ENCODE measurements around the gene NFIX.

The NFIX gene

GRCh38 chr19:13120817-13121216 lies 125.5 kb downstream of the NFIX start:
- in situ Hi-C loops (cut with HindIII; ENCODE audit: low pct_unique_long_range_greater_than_20kb, low sequenced_read_pairs): no loop called here
- no peak for TF ChIP-seq JUND (IDR thresholded peaks at IDR 0.05; ENCODE audit: low read depth)
- no peak for DNase-seq (ENCODE audit: low read depth in 1 of 2, low spot score in 1 of 2)

DNA sequence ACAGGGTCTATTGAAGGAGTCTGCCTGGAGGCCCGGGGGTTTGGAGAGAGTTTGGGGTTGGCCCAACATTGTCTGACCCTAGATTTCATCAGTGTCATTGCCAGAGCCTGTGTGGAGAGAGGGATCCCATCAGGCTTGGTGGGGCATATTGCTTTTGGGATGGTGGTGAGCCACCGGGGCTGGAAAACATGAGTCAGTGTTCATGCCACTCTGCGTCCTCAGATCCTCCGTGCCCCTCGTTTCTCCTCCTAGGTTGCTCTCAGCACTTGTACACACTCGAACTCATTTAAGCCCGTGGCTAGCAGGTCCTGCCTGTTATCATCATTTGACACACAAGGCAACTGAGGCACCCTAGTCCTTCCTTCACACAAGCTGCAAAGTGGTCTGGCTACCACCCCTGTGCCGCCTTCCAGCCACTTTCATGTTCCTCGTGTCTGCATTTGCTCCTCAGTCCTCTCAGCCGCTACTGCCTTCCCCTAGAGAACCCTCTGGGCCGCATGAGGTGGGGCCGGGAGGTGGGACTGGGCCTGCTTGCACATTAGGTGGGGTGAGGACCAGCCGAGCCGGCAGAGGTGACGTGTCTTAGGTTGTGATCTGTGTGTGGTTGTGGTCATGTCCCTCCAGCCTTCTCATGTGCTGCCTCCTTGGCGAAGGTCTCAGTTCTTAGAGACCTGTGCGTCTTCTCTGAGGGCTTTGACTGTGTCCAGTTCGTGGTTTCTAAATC lies 126.4 kb downstream of the NFIX start:
- no peak for DNase-seq (ENCODE audit: low read depth in 1 of 2, low spot score in 1 of 2)
- no peak for TF ChIP-seq JUND (IDR thresholded peaks at IDR 0.05; ENCODE audit: low read depth)
- in situ Hi-C loops (cut with HindIII; ENCODE audit: low pct_unique_long_range_greater_than_20kb, low sequenced_read_pairs): no loop called here

- TF ChIP-seq JUND (IDR thresholded peaks at IDR 0.05; ENCODE audit: low read depth): no peak
- no peak for DNase-seq (ENCODE audit: low read depth in 1 of 2, low spot score in 1 of 2)
- in situ Hi-C loops (cut with HindIII; ENCODE audit: low pct_unique_long_range_greater_than_20kb, low sequenced_read_pairs): no loop called here
These were observed 127.1 kb downstream of the NFIX start for GRCh38 chr19:13122275-13122878.

DNA sequence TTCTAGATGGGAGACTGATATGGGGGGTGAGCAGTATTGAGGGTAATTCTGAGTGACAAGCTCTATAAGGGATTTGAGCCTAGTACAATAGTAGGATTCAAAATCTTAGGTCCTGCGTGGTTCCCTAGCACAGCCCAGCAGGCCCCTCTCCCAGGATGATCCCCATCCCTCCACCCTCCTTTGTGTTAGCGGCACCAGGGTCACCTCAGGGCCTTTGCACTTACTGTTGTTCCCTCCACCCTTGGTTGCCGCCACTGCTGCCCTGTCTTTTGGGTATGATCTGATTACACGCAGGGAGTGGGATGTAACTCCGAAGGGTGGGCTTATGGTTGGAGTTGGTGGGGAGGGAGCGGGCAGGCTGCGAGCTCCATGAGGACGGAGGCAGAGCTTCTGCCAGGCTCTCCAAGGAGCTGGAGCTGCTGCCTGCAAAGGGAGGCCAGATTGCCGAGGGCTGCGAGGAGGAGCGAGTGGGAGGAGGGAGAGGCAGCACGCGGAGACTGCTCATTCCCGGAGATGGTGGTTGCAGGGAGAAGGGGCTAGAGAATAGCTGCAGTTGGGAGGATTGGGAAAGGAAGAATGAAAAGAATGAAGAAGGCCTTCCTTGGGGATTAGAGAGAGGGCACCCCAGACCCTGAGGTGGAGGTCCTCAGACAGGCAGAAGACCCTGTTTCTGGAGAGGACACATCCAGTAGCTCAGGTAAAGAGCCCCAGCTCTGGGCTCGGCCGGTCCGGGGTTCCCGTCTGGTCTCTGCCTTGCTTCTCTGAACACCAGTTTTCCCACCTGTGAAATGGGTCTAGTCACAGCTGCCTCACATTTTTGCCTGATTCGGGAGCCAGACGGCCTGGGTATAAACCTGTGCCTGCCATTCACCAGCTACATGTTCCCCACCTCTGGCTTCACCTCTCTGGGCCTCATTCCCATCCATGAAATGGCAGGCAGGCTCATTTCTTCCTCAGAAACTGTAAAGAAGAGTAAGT lies 128.0 kb downstream of the NFIX start:
- in situ Hi-C loops (cut with HindIII; ENCODE audit: low pct_unique_long_range_greater_than_20kb, low sequenced_read_pairs): no loop called here
- TF ChIP-seq JUND (IDR thresholded peaks at IDR 0.05; ENCODE audit: low read depth): no peak
- no peak for DNase-seq (ENCODE audit: low read depth in 1 of 2, low spot score in 1 of 2)

- in situ Hi-C loops (cut with HindIII; ENCODE audit: low pct_unique_long_range_greater_than_20kb, low sequenced_read_pairs): no loop called here
- no peak for TF ChIP-seq JUND (IDR thresholded peaks at IDR 0.05; ENCODE audit: low read depth)
- DNase-seq (ENCODE audit: low read depth in 1 of 2, low spot score in 1 of 2): no peak
These were observed 131.8 kb downstream of the NFIX start for GRCh38 chr19:13127051-13127450.

DNA sequence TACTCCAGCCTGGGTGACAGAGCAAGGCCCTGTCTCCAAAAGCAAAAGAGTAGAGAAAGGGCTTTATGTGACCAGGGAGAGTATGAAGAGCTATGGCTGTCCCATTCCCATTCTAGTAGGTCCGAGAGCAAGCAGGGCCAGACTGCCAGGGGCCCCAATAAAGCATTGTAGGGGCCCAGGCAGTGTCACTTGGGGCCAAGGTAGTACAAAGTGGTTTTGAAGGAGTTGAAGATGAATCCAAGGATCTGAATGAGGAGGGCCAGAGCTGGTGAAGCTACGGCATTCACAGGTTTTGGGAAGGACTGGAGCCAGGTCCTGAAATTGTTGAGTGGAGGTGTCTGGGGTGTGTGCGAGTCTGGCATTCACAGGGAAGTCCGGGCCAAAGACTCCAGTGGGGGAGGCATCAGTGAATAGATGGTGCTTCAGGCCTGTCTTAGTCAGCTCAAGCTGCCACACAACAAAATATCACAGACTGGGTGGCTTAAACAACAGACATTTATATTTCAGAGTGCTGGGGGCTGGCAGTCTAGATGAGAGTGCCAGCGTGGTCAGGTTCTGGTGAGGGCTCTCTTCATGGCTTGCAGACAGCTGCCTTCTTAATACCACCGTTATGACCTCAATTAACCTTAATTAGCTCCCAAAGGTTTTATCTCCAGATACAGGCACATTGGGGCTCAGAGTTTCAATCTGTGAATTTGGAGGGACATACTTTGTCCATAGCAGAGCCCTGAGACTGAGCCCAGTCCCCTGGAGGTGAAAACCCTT lies 132.7 kb downstream of the NFIX start:
- in situ Hi-C loops (cut with HindIII; ENCODE audit: low pct_unique_long_range_greater_than_20kb, low sequenced_read_pairs): no loop called here
- DNase-seq (ENCODE audit: low read depth in 1 of 2, low spot score in 1 of 2): no peak

DNA sequence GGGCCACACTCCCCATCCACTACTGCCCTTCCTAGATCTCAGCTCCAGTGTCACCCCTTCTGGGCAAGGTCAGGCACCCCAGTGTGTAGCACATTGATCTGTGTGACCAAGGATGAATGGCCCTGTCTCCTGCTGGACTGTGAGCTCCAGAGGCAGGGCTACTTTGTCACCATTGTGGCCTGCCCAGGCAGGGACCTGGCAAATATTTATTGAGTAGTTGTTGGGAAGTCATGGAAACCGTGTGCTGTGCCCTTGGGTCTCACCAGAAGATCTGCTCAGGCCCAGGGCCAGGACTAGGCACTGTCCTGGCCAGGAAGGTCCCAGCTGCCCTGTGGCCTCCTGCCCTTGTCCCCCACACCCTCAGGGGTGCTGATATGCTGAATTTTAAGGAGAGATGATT lies 133.3 kb downstream of the NFIX start:
- in situ Hi-C loops (cut with HindIII; ENCODE audit: low pct_unique_long_range_greater_than_20kb, low sequenced_read_pairs): no loop called here
- DNase-seq (ENCODE audit: low read depth in 1 of 2, low spot score in 1 of 2): peak in 1 of 2 experiments; percentile 46
- no peak for TF ChIP-seq JUND (IDR thresholded peaks at IDR 0.05; ENCODE audit: low read depth)

More for the DNA sequence above, 132.7 kb downstream of the NFIX start:
- no peak for TF ChIP-seq JUND (IDR thresholded peaks at IDR 0.05; ENCODE audit: low read depth)

GRCh38 chr19:13129384-13129783 lies 134.1 kb downstream of the NFIX start:
- DNase-seq (ENCODE audit: low read depth in 1 of 2, low spot score in 1 of 2): no peak
- in situ Hi-C loops (cut with HindIII; ENCODE audit: low pct_unique_long_range_greater_than_20kb, low sequenced_read_pairs): no loop called here
- no peak for TF ChIP-seq JUND (IDR thresholded peaks at IDR 0.05; ENCODE audit: low read depth)

DNA sequence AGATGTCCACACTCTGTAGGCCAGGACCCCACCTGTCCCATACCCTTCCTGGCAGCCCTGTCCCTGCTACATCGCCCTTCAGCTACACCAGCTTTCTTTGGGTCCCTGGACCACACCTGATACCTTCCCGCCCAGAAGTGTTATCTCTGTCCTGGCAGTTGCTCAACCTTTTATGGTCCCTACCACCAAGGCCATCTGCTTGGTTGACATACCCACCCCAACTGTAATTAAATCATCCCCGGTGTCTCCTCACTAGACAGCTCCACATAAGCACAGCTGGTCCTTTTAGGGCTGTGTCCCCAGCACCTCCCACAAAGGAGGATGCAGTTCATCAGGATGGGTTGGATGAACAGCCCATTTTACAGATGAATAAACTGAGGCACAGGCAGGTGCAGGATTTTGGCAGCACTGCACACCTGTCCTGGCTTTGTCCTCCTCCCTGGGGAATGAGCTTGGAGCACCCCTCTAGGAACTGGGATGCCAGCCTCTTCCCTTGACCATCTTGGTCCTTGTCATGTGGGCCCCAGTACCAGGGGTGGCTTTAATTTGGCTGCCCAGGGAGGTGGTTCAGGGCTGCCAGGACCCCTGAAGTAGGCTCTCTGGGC lies 135.7 kb downstream of the NFIX start:
- no peak for DNase-seq (ENCODE audit: low read depth in 1 of 2, low spot score in 1 of 2)
- in situ Hi-C loops (cut with HindIII; ENCODE audit: low pct_unique_long_range_greater_than_20kb, low sequenced_read_pairs): no loop called here
- no peak for TF ChIP-seq JUND (IDR thresholded peaks at IDR 0.05; ENCODE audit: low read depth)

DNA sequence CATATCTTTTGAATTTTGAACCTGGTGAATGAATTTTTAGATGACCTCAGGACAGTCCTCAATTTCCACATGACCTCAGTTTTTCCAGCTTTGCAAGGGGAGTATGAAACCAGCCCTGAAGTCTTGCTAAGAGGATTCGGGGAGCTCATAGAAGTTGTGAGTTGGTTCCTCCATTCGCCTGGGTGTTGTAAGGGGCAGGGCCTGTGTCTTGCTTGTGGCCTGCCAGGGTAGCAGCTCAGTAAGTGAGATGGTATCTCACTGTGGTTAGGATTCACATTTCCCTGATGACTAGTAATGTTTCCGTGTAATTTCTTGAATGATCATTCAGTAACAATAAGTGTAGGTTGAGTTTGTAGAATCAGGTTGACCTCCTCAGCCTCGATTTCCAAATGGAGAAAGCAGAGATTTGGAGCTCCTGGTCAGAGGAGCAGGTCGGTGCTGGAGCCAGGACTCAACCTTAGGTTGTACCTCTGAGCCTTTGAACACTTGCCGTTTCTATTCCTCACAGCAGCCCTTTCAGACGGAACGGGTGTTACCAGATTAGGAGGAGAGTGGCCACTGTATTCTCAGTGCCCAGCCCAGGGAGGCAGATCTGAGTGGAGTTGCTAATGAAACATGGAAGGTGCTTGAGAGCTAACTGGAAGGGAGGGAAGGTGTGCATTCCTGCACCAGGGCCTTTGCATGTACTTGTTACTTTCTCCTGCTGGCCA lies 137.4 kb downstream of the NFIX start:
- TF ChIP-seq JUND (IDR thresholded peaks at IDR 0.05; ENCODE audit: low read depth): no peak
- in situ Hi-C loops (cut with HindIII; ENCODE audit: low pct_unique_long_range_greater_than_20kb, low sequenced_read_pairs): no loop called here
- DNase-seq (ENCODE audit: low read depth in 1 of 2, low spot score in 1 of 2): no peak

DNA sequence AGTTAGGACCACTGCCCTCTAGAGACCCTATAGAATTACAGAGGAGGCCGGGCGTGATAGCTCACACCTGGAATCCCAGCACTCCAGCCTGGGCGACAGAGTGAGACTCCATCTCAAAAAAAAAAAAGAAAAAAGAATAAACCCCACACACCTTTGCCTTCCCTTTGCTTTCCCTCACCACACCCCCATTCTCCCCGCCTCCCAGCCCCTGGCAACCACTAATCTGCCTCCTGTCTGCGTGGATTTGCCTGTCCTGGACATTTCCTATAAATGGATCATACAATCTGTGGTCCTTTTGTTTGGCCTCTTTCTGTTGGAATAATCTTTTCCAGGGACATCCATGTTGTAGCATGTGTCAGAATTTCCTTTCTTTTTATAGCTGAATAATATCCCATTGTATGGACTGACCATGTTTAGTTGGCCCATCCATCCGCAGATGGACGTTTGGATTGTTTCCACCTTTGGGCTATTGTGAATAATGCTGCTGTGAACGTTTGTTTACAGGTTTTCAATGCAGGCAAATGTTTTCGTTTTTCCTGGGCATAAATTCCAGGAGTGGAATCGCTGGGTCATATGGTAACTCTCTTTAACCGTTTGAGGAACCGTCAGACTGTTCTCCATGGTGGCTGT lies 138.1 kb downstream of the NFIX start:
- in situ Hi-C loops (cut with HindIII; ENCODE audit: low pct_unique_long_range_greater_than_20kb, low sequenced_read_pairs): no loop called here
- no peak for DNase-seq (ENCODE audit: low read depth in 1 of 2, low spot score in 1 of 2)
- TF ChIP-seq JUND (IDR thresholded peaks at IDR 0.05; ENCODE audit: low read depth): no peak
